ELR (cell line): ENCODE results near the gene ANKRD13A.
"Not testable (repeated sequence)": the region's sequence is repeated elsewhere in the genome, so short reads cannot be mapped to it uniquely, and the experiment has no call there.

Experiments
- DNase-seq: peaks from one replicate; pipeline ENCODE4 v3.0.0-alpha.2; 2015; ENCODE audit warnings: low read depth

Gene ANKRD13A

GRCh38 chr12:109983432-109984142 lies 15.6 kb upstream of the ANKRD13A start:
- no peak for DNase-seq

- DNase-seq = not testable (repeated sequence)
Measured at GRCh38 chr12:109986236-109986635, 13.0 kb upstream of the ANKRD13A start.

GRCh38 chr12:109987615-109988014 lies 11.6 kb upstream of the ANKRD13A start:
- DNase-seq = peak; percentile 31

- no peak for DNase-seq
Measured at GRCh38 chr12:109988274-109988673, 11.0 kb upstream of the ANKRD13A start.

GRCh38 chr12:109988903-109989302 lies 10.3 kb upstream of the ANKRD13A start:
- no peak for DNase-seq

GRCh38 chr12:109989380-109989779 lies 9.8 kb upstream of the ANKRD13A start:
- no peak for DNase-seq

- DNase-seq = no peak
Measured at GRCh38 chr12:109991586-109991985, 7.6 kb upstream of the ANKRD13A start.

GRCh38 chr12:109993091-109993490 lies 6.1 kb upstream of the ANKRD13A start:
- no peak for DNase-seq

- peak; percentile 57 for DNase-seq
Measured at GRCh38 chr12:109994401-109995175, 4.6 kb upstream of the ANKRD13A start.

GRCh38 chr12:109995361-109995685 lies 3.9 kb upstream of the ANKRD13A start:
- no peak for DNase-seq

GRCh38 chr12:109995686-109996482 lies 3.3 kb upstream of the ANKRD13A start, which contains the start of gene GIT2:
Gene GIT2, minus strand, starts transcription at chr12:109996368. Its CDS starts 144 bp downstream, at chr12:109996224.
- DNase-seq = peak; percentile 95

- DNase-seq = no peak
Measured at GRCh38 chr12:109996483-109996853, 2.8 kb upstream of the ANKRD13A start.

- DNase-seq = no peak
Measured at GRCh38 chr12:109997393-109997792, 1.8 kb upstream of the ANKRD13A start.

- peak; percentile 18 for DNase-seq
Measured at GRCh38 chr12:109998241-109998903, 858 bp upstream of the ANKRD13A start.

- DNase-seq = no peak
Measured at GRCh38 chr12:109999649-109999971, 380 bp downstream of the ANKRD13A start.

GRCh38 chr12:109999983-110000505 lies 814 bp downstream of the ANKRD13A start:
- peak; percentile 61 for DNase-seq

GRCh38 chr12:110001596-110001995 lies 2.4 kb downstream of the ANKRD13A start:
- DNase-seq = peak; percentile 98

- DNase-seq = no peak
Measured at GRCh38 chr12:110002676-110003515, 3.7 kb downstream of the ANKRD13A start.

- no peak for DNase-seq
Measured at GRCh38 chr12:110004598-110004997, 5.4 kb downstream of the ANKRD13A start.

- no peak for DNase-seq
Measured at GRCh38 chr12:110005319-110005973, 6.2 kb downstream of the ANKRD13A start.

- DNase-seq = no peak
Measured at GRCh38 chr12:110006115-110006514, 6.9 kb downstream of the ANKRD13A start.
